HFFc6 (cell line): ENCODE results near the gene RAB11FIP3. TPM values are rescaled to one million over a fixed set of nuclear protein-coding genes. Genes with fewer than 3 reads are reported as not detected.

Source experiments
- DNase-seq: peaks from one replicate; pipeline ENCODE4 v3.0.0-alpha.2; 2018
- H3K27ac Mint-ChIP-seq: 2 replicates; pipeline ENCODE4 v1.8.0; 2020; ENCODE audit warnings: mild to moderate bottlenecking, mixed read lengths
- H3K27me3 Mint-ChIP-seq: 2 replicates; pipeline ENCODE4 v1.8.0; 2021; ENCODE audit warnings: mild to moderate bottlenecking, moderate library complexity, mixed read lengths; ENCODE audit not compliant: insufficient read depth
- H3K36me3 Mint-ChIP-seq: 2 replicates; pipeline ENCODE4 v1.8.0; 2021; ENCODE audit warnings: low read depth, mixed read lengths
- H3K4me1 Mint-ChIP-seq: 2 replicates; pipeline ENCODE4 v1.8.0; 2020; ENCODE audit warnings: low read depth, mixed read lengths
- H3K4me3 Mint-ChIP-seq: 2 replicates; pipeline ENCODE4 v1.8.0; 2020; ENCODE audit warnings: mild to moderate bottlenecking, moderate library complexity, mixed read lengths
- H3K9me3 Mint-ChIP-seq: 2 replicates; pipeline ENCODE4 v1.8.0; 2020; ENCODE audit warnings: mild to moderate bottlenecking, mixed read lengths
- total RNA-seq, 6 experiments: library from RNA; stranded (reverse); fragmentation: NEBNext Ultra II Directional; extraction: Animal tissue kit (Norgen Biotek cat#: 25700); gene quantifications; 2 replicates in 1 of 6; 3 replicates in 5 of 6; pipeline ENCODE4 v1.2.3, GENCODE V29; 2021
- TF ChIP-seq, protein P1 (sequence below): fragments of 200-600 bp; sonication (generic); IDR thresholded peaks from 2 replicates; pipeline ENCODE4 v1.5.0; 2021; ENCODE audit warnings: antibody characterized with exemption, mild to moderate bottlenecking

The RAB11FIP3 gene
- total RNA-seq, 6 experiments from 2014 or later = 30.3 to 36.9 (median 33.9) TPM

DNA sequence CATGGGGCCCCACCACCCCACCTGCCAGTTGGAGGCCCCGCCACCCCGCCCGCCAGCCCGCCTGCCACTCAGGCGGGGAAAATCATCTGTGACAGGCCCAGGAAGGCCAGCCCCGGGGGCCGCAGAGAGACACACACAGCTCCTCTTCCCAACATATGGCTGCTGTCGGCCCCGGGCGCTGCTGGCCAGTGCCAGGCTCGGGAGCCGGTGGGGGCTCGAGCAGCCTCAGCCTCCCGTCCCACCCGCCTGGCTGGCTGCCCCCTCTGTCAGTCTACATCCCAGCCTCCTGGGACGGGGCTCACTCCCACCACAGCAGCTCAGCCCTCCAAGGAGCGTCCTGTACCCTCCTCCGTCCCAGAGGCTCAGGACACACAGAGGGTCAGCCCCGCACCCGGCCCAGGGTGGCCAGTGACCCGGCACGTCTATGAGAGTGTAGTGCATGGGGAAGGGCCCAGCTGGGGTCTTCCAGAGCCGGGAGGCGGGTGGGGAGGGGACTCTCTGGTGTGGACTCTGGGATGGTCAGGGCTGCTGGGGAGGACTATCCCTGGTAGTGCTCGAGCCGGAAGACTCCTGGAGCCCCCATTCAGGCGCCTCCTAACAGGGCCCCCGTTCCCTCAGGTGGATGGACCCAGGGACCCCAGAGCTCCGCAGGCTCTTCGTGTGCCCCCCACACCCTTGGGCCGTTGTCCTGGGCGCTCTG lies 131.2 kb downstream of the RAB11FIP3 start:
- Mint-ChIP-seq H3K4me3 (no peak overlapping the region), H3K4me1 (peaks cover 8% of the 10 kb centered on the region), H3K27ac (no peak overlapping the region), H3K36me3 (no peaks in the 10 kb centered on the region), H3K27me3 (peaks cover 7% of the 10 kb centered on the region), H3K9me3 (no peaks in the 10 kb centered on the region)
- TF ChIP-seq, protein P1, sequence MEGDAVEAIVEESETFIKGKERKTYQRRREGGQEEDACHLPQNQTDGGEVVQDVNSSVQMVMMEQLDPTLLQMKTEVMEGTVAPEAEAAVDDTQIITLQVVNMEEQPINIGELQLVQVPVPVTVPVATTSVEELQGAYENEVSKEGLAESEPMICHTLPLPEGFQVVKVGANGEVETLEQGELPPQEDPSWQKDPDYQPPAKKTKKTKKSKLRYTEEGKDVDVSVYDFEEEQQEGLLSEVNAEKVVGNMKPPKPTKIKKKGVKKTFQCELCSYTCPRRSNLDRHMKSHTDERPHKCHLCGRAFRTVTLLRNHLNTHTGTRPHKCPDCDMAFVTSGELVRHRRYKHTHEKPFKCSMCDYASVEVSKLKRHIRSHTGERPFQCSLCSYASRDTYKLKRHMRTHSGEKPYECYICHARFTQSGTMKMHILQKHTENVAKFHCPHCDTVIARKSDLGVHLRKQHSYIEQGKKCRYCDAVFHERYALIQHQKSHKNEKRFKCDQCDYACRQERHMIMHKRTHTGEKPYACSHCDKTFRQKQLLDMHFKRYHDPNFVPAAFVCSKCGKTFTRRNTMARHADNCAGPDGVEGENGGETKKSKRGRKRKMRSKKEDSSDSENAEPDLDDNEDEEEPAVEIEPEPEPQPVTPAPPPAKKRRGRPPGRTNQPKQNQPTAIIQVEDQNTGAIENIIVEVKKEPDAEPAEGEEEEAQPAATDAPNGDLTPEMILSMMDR = no peak
- DNase-seq = no peak

- Mint-ChIP-seq H3K4me3 (no peak overlapping the region), H3K4me1 (peaks cover 8% of the 10 kb centered on the region), H3K27ac (no peak overlapping the region), H3K27me3 (peaks cover 10% of the 10 kb centered on the region), H3K9me3 (no peaks in the 10 kb centered on the region), H3K36me3 (no peaks in the 10 kb centered on the region)
- DNase-seq = no peak
- TF ChIP-seq, protein P1 = no peak
These were observed 132.2 kb downstream of the RAB11FIP3 start for GRCh38 chr16:557463-558297.

DNA sequence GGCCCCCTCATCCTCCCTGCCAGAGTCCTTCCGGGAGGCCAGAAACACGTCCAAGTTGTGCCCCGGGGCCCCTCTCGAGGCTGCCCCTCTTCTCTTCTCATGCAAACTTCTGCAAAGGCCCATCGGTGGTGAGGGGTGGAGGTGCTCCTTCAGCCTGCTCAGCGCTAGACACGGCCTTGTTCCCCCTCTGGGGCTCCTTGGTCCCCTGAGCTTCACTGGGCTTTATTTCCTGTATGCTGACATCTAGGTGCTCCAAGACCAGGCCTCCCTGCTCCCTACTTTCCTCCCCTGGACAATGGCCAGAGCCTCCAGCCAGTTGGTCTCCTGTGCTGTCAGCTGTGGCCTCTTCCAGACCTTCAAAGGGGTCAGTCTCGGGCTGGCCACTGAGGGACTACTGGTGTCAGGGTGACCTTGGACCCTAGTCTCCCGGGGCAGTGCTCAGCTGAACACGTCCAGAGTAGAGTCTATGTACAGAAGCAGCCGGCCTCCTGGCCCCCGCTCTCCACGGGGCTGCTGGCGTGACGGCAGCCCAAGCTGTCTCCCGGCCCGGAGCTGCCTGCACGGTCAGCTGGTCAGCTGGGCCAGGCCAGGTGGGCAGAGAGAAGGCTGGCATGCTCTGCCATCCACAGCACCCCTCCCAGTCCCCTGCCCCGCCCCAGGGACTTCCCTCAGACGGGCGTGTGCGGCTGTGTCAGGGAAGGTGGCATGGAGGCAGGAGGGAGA lies 133.0 kb downstream of the RAB11FIP3 start:
- H3K9me3 Mint-ChIP-seq = no peaks in the 10 kb centered on the region
- H3K27ac Mint-ChIP-seq = no peak overlapping the region
- H3K27me3 Mint-ChIP-seq = peaks cover 10% of the 10 kb centered on the region
- H3K36me3 Mint-ChIP-seq = no peaks in the 10 kb centered on the region
- H3K4me3 Mint-ChIP-seq = no peak overlapping the region
- no peak for DNase-seq
- TF ChIP-seq, protein P1 = no peak
- H3K4me1 Mint-ChIP-seq = peaks cover 8% of the 10 kb centered on the region

GRCh38 chr16:559021-559380 lies 133.6 kb downstream of the RAB11FIP3 start:
- Mint-ChIP-seq H3K27ac (no peak overlapping the region), H3K9me3 (no peaks in the 10 kb centered on the region), H3K36me3 (no peaks in the 10 kb centered on the region), H3K4me3 (no peak overlapping the region), H3K27me3 (peaks cover 10% of the 10 kb centered on the region), H3K4me1 (peaks cover 8% of the 10 kb centered on the region)
- TF ChIP-seq, protein P1 = no peak
- DNase-seq = no peak

- Mint-ChIP-seq H3K27me3 (peaks cover 10% of the 10 kb centered on the region), H3K4me1 (peaks cover 2% of the 10 kb centered on the region), H3K9me3 (no peaks in the 10 kb centered on the region), H3K27ac (no peak overlapping the region), H3K36me3 (no peaks in the 10 kb centered on the region), H3K4me3 (no peak overlapping the region)
- TF ChIP-seq, protein P1 = no peak
- no peak for DNase-seq
These were observed 134.2 kb downstream of the RAB11FIP3 start for GRCh38 chr16:559411-560203.
